AG04450 (cell line): ENCODE data around the gene RPL36. TPM values are rescaled to one million over a fixed set of nuclear protein-coding genes. Genes with fewer than 3 reads are reported as not detected.

Experiments used
- CTCF ChIA-PET: fragments of 300-600, 350-600 bp; formaldehyde crosslinking; extraction: SDS; loops from one replicate; lab custom pipeline; 2022; ENCODE audit warnings: antibody characterized with exemption, inconsistent platforms; lab: Charles Lee
- POLR2A ChIA-PET: fragments of 350-600 bp; formaldehyde crosslinking; extraction: SDS; loops from one replicate; lab custom pipeline; 2021; ENCODE audit warnings: antibody characterized with exemption, inconsistent platforms; lab: Yijun Ruan, JAX
- DNase-seq: peaks from one replicate; pipeline ENCODE4 v3.0.0-alpha.2; 2011; ENCODE audit warnings: low read depth, low spot score
- H3K27ac ChIP-seq: one replicate; pipeline ENCODE4 v1.5.1; 2012; ENCODE audit warnings: low read depth, low read length, control low read depth
- H3K27me3 ChIP-seq: one replicate; pipeline ENCODE4 v1.6.0; 2012; ENCODE audit warnings: low read length; ENCODE audit not compliant: control insufficient read depth, insufficient read depth
- H3K4me3 ChIP-seq: 2 replicates; pipeline ENCODE4 v1.5.1; 2011; ENCODE audit warnings: mild to moderate bottlenecking, low read depth, low read length, control low read depth
- H3K9me3 ChIP-seq: 2 replicates; pipeline ENCODE4 v1.5.1; 2012; ENCODE audit warnings: low read length; ENCODE audit not compliant: control insufficient read depth, insufficient read depth
- CTCF ChIP-seq: IDR thresholded peaks from 2 replicates; pipeline ENCODE4 v1.5.1; 2011; ENCODE audit warnings: low read depth, low read length, control low read depth, inconsistent platforms
- polyA plus RNA-seq: library from polyadenylated mRNA; depleted of rRNA; stranded (reverse); fragments of >200 nt; gene quantifications from 2 replicates; pipeline ENCODE4 v1.2.3, GENCODE V29; 2011

Gene RPL36
- polyA plus RNA-seq, 1 experiment: 478 TPM

DNA sequence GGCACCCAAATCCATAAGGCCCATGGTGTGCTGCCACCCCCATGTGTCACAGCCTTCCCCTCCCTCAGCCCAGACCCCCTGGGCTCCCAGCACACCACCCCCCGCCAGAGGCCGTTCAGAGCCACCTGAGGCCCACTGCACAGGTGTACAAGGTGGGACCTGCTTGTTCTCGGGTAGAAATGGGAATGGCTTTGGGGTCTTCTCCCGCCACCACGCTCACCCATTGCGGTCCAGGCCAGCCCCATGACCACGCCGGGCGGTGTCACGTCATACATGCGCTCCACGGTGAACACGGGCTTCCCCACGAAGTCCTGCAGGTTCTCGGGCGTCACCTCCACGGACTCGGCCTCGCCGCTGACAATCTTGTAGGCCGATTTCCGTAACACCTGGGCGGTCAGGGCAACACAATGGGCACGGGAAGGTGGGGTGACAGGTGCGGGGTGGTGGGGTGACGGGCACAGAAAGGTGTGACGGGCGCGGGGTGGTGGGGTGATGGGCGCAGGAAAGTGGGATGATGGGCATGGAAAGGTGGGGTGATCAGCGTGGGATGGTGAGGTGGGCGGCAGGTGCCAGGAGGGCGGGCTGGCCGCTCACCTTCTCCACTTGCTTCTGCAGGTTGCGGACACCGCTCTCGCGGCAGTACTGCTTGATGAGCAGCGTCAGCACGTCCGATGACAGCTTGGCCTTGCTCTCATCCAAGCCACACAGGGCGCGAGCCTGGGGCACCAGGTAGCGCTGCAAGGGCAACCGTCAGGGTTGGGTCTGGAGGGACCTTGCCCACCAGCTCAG, 4.3 kb downstream of the RPL36 start:
- DNase-seq: no peak
- CTCF ChIA-PET: no interaction called here
- Histone ChIP-seq H3K9me3 (peaks cover 6% of the 10 kb centered on the region; the same call in 1 of the 2 replicates), H3K4me3 (no peak overlapping the region), H3K27me3 (no peaks in the 10 kb centered on the region), H3K27ac (no peak overlapping the region)
- no peak for TF ChIP-seq CTCF
- POLR2A ChIA-PET: no interaction called here

GRCh38 chr19:5694956-5695648, 5.0 kb downstream of the RPL36 start:
- TF ChIP-seq CTCF: no peak
- no peak for DNase-seq
- Histone ChIP-seq H3K4me3 (no peak overlapping the region), H3K9me3 (peaks cover 6% of the 10 kb centered on the region; the same call in 1 of the 2 replicates), H3K27me3 (no peaks in the 10 kb centered on the region), H3K27ac (no peak overlapping the region)
- POLR2A ChIA-PET: interaction anchor here (1.1 kb wide), 1 partner anchor 72 kb away, joined by 4 read pairs; the partner anchor contains the start of genes SAFB and SAFB2
- CTCF ChIA-PET: interaction anchor here (1.1 kb wide), 1 partner anchor 8 kb away, joined by 3 read pairs; no protein-coding TSS in a partner anchor

- Histone ChIP-seq H3K27ac (no peak overlapping the region), H3K27me3 (no peaks in the 10 kb centered on the region), H3K9me3 (peaks cover 2% of the 10 kb centered on the region; the same call in 1 of the 2 replicates), H3K4me3 (no peak overlapping the region)
- POLR2A ChIA-PET: interaction anchor here (1.1 kb wide), 1 partner anchor 73 kb away, joined by 4 read pairs; the partner anchor contains the start of genes SAFB and SAFB2
- DNase-seq: no peak
- no peak for TF ChIP-seq CTCF
- CTCF ChIA-PET: interaction anchor here (1.1 kb wide), 1 partner anchor 8 kb away, joined by 3 read pairs; no protein-coding TSS in a partner anchor
Observed at GRCh38 chr19:5695649-5696195, 5.6 kb downstream of the RPL36 start.

- no peak overlapping the region for H3K27ac ChIP-seq
- ChIA-PET POLR2A (interaction anchor here (1.1 kb wide), 1 partner anchor 73 kb away, joined by 4 read pairs; the partner anchor contains the start of genes SAFB and SAFB2), CTCF (interaction anchor here (1.1 kb wide), 1 partner anchor 9 kb away, joined by 3 read pairs; no protein-coding TSS in a partner anchor)
- H3K9me3 ChIP-seq: peaks cover 5% of the 10 kb centered on the region; the same call in 1 of the 2 replicates
- no peaks in the 10 kb centered on the region for H3K27me3 ChIP-seq
- TF ChIP-seq CTCF: no peak
- no peak overlapping the region for H3K4me3 ChIP-seq
- no peak for DNase-seq
Observed at GRCh38 chr19:5696196-5697021, 6.3 kb downstream of the RPL36 start.
